22Rv1 (cell line): ENCODE measurements around the gene PIAS1.

Experiments
- H3K27ac ChIP-seq: fragments of 450-650 bp; 2 replicates; pipeline ENCODE4 v1.5.1; 2017
- CTCF ChIP-seq: fragments of 450-650 bp; IDR thresholded peaks from 2 replicates; pipeline ENCODE4 v1.5.1; 2017; ENCODE audit warnings: mild to moderate bottlenecking
- ZFX ChIP-seq: fragments of 450-650 bp; IDR thresholded peaks from 2 replicates; pipeline ENCODE4 v1.6.1; 2017; ENCODE audit warnings: antibody characterized with exemption, borderline replicate concordance

Gene PIAS1

GRCh38 chr15:68098465-68098864 is 44.4 kb downstream of the PIAS1 start:
- H3K27ac ChIP-seq = no peak overlapping the region
- no peak for TF ChIP-seq CTCF
- no peak for TF ChIP-seq ZFX

GRCh38 chr15:68100194-68100593 is 46.1 kb downstream of the PIAS1 start:
- no peak for TF ChIP-seq CTCF
- no peak for TF ChIP-seq ZFX
- H3K27ac ChIP-seq = no peak overlapping the region

- no peak for TF ChIP-seq CTCF
- TF ChIP-seq ZFX = no peak
Measured at GRCh38 chr15:68103603-68104002, 49.5 kb downstream of the PIAS1 start.

GRCh38 chr15:68106656-68107055 is 52.5 kb downstream of the PIAS1 start:
- TF ChIP-seq CTCF = no peak
- TF ChIP-seq ZFX = no peak

More at GRCh38 chr15:68103603-68104002, 49.5 kb downstream of the PIAS1 start:
- no peak overlapping the region for H3K27ac ChIP-seq

GRCh38 chr15:68107142-68107541 is 53.0 kb downstream of the PIAS1 start:
- TF ChIP-seq ZFX (no peak), CTCF (no peak)
- no peak overlapping the region for H3K27ac ChIP-seq

More at GRCh38 chr15:68106656-68107055, 52.5 kb downstream of the PIAS1 start:
- no peak overlapping the region for H3K27ac ChIP-seq

GRCh38 chr15:68112706-68113105 is 58.6 kb downstream of the PIAS1 start:
- TF ChIP-seq ZFX = no peak
- TF ChIP-seq CTCF = no peak
- no peak overlapping the region for H3K27ac ChIP-seq

GRCh38 chr15:68113273-68113672 is 59.2 kb downstream of the PIAS1 start:
- no peak overlapping the region for H3K27ac ChIP-seq
- no peak for TF ChIP-seq ZFX
- no peak for TF ChIP-seq CTCF

- TF ChIP-seq ZFX (no peak), CTCF (no peak)
- H3K27ac ChIP-seq = no peak overlapping the region
Measured at GRCh38 chr15:68113751-68114150, 59.6 kb downstream of the PIAS1 start.
